Spleen (tissue), 7 donors: ENCODE results near the gene COL19A1.

Experiments
- CTCF ChIP-seq, 11 experiments: fragments of 200-600 bp in 7 of 11; fragments of 450-650 bp in 4 of 11; sonication (generic) in 4 of 11; IDR thresholded peaks in 8 of 11; conservative IDR thresholded peaks in 3 of 11; 1 replicate in 7 of 11; 2 replicates in 4 of 11; pipeline versions ENCODE4 v1.4.0 to v1.8.0; 2016 to 2021; ENCODE audit warnings: antibody characterized with exemption in 11 of 11, inconsistent platforms in 4 of 11, mild to moderate bottlenecking in 1 of 11
- POLR2AphosphoS5 ChIP-seq, 3 donors: sonication (generic); formaldehyde crosslinking; IDR thresholded peaks; one replicate each; pipeline ENCODE4 v1.5.1; 2017; ENCODE audit warnings: antibody characterized with exemption in 3 of 3
- donor health status: DM: no; HTN: no; CAD: no; lungs with moderate emphysema.
- donor health status: DM: no; HTN: no; CAD: no.
- donor health status: DM: no; HTN: no; CAD: no.

DNA sequence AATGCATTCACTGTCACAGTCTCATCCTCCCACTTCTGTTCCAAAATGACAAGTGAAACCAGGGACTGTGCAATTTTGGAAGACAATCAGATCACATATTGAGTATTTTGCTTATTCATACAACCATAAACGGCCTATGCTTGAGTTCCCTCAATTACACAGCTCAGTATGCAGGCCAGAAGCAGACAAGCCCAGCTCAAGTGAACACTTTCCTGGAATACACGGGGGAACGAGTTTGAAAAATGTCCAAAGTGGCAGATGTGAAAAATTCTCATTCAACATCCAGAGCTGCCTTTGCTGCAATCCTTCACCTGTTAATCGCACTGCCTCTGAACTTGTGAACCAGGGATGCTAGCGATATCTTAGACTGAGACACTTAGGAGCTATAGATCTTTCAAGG is 246.4 kb downstream of the COL19A1 start:
- no peak for TF ChIP-seq CTCF (IDR thresholded peaks at IDR 0.05 in 8 of 11, conservative IDR thresholded peaks at IDR 0.05 in 3 of 11)
- no peak for TF ChIP-seq POLR2AphosphoS5 (IDR thresholded peaks at IDR 0.05)
